ENCODE data around the gene ABCA8.
A peak's percentile ranks its signal among the peaks of the same experiment; 100 is the strongest.

The ABCA8 gene

GRCh38 chr17:68868708-68869107 is 86.5 kb downstream of the ABCA8 start:
- peak; percentile 19 for DNase-seq

GRCh38 chr17:68867759-68868516 is 87.3 kb downstream of the ABCA8 start:
- no peak for DNase-seq

GRCh38 chr17:68865584-68865983 is 89.6 kb downstream of the ABCA8 start:
- no peak for DNase-seq

- DNase-seq = no peak
Observed at GRCh38 chr17:68863091-68863652, 92.0 kb downstream of the ABCA8 start.

- DNase-seq = peak; percentile 56
Observed at GRCh38 chr17:68861602-68862001, 93.6 kb downstream of the ABCA8 start.

- no peak for DNase-seq
Observed at GRCh38 chr17:68860941-68861340, 94.3 kb downstream of the ABCA8 start.

GRCh38 chr17:68854452-68854851 is 100.7 kb downstream of the ABCA8 start:
- no peak for DNase-seq

GRCh38 chr17:68853439-68853838 is 101.8 kb downstream of the ABCA8 start:
- no peak for DNase-seq

GRCh38 chr17:68853036-68853435 is 102.2 kb downstream of the ABCA8 start:
- no peak for DNase-seq

GRCh38 chr17:68851890-68852289 is 103.3 kb downstream of the ABCA8 start:
- no peak for DNase-seq

GRCh38 chr17:68850749-68851510 is 104.3 kb downstream of the ABCA8 start:
- no peak for DNase-seq

- DNase-seq = peak; percentile 84
Observed at GRCh38 chr17:68849673-68850610, 105.2 kb downstream of the ABCA8 start.

GRCh38 chr17:68847711-68848110 is 107.5 kb downstream of the ABCA8 start:
- DNase-seq = no peak

GRCh38 chr17:68843522-68843921 is 111.7 kb downstream of the ABCA8 start:
- DNase-seq = no peak

GRCh38 chr17:68840073-68840472 is 115.1 kb downstream of the ABCA8 start:
- DNase-seq = no peak

- DNase-seq = no peak
Observed at GRCh38 chr17:68835071-68835470, 120.1 kb downstream of the ABCA8 start.

GRCh38 chr17:68834328-68834836 is 120.8 kb downstream of the ABCA8 start:
- DNase-seq = no peak

- no peak for DNase-seq
Observed at GRCh38 chr17:68832109-68832802, 122.9 kb downstream of the ABCA8 start.

GRCh38 chr17:68831170-68831569 is 124.0 kb downstream of the ABCA8 start:
- no peak for DNase-seq

- DNase-seq = no peak
Observed at GRCh38 chr17:68830313-68830712, 124.9 kb downstream of the ABCA8 start.

- no peak for DNase-seq
Observed at GRCh38 chr17:68829211-68829610, 126.0 kb downstream of the ABCA8 start.

GRCh38 chr17:68824707-68825106 is 130.5 kb downstream of the ABCA8 start:
- DNase-seq = no peak
